ENCODE data around the gene LIN52. TPM values are rescaled to one million over a fixed set of nuclear protein-coding genes. Genes with fewer than 3 reads are reported as not detected.

The LIN52 gene
- polyA plus RNA-seq, 3 donors: 2.9 to 7.2 (median 4.8) TPM

GRCh38 chr14:74133833-74134481 is 49.2 kb downstream of the LIN52 start:
- peak in 2 of 3 donors; percentile 4 to 10 for DNase-seq
- no peaks in the 10 kb centered on the region for H3K9me3 ChIP-seq (replicated peaks in 1 of 2; ENCODE audit: control insufficient read depth in 1 of 2, insufficient read depth in 1 of 2, low read length in 2 of 2)
- Mint-ChIP-seq H3K4me3 (peak overlapping the region in 1 of 2 donors; percentile 46), H3K9me3 (no peaks in the 10 kb centered on the region), H3K27ac (peak overlapping the region in 6 of 7 donors; percentile 46 to 81 (median 66)), H3K27me3 (ENCODE audit: low read depth in 3 of 3) (no peaks in the 10 kb centered on the region), H3K4me1 (peaks cover 39% of the 10 kb centered on the region), H3K36me3 (peaks cover under 1 to 4% of the 10 kb centered on the region in 2 donors)
- intact Hi-C loops (cut with micrococcal nuclease): no loop called here
- no peaks in the 10 kb centered on the region for H3K79me2 ChIP-seq (ENCODE audit: insufficient read depth, low read length)
- no peaks in the 10 kb centered on the region for H4K20me1 ChIP-seq (ENCODE audit: insufficient read depth, low read length)
- peak overlapping the region in 1 of 2 donors; percentile 48 for H3K27ac ChIP-seq (ENCODE audit: low read depth in 1 of 2, low read length in 2 of 2)
- H3K4me1 ChIP-seq (ENCODE audit: control insufficient read depth in 1 of 2, insufficient read depth in 2 of 2, low read length in 2 of 2): peaks cover 37 to 38% of the 10 kb centered on the region in 2 donors
- peaks cover 0 to 3% of the 10 kb centered on the region in 2 donors for H3K36me3 ChIP-seq (replicated peaks in 1 of 2; ENCODE audit: control insufficient read depth in 1 of 2, insufficient read depth in 2 of 2, low read length in 2 of 2)
- peak overlapping the region in 1 of 3 experiments; percentile 24 for H3K4me3 ChIP-seq (replicated peaks in 1 of 3; ENCODE audit: low read depth in 2 of 3, low read length in 3 of 3)
- no CpG with 5 or more reads among the region's 3 CpGs for WGBS (ENCODE audit: insufficient coverage)
- H2AFZ ChIP-seq (ENCODE audit: insufficient read depth, low read depth, low read length, poor library complexity, severe bottlenecking): no peak overlapping the region
- peak overlapping the region; percentile 62 for H3K4me2 ChIP-seq (replicated peaks; ENCODE audit: extremely low read depth, low read length, poor library complexity, severe bottlenecking)
- no peaks in the 10 kb centered on the region for H3K27me3 ChIP-seq (ENCODE audit: control insufficient read depth in 2 of 2, insufficient read depth in 2 of 2, low read length in 2 of 2)
- no peak for TF ChIP-seq CTCF (IDR thresholded peaks at IDR 0.05)
- peak overlapping the region; percentile 1 for H3K9ac ChIP-seq (ENCODE audit: insufficient read depth, low read length, poor library complexity, severe bottlenecking)

GRCh38 chr14:74134484-74134883 is 49.7 kb downstream of the LIN52 start:
- peak overlapping the region in 1 of 3 experiments; percentile 24 for H3K4me3 ChIP-seq (replicated peaks in 1 of 3; ENCODE audit: low read depth in 2 of 3, low read length in 3 of 3)
- Mint-ChIP-seq H3K27me3 (ENCODE audit: low read depth in 3 of 3) (no peaks in the 10 kb centered on the region), H3K27ac (peak overlapping the region in 5 of 7 donors; percentile 49 to 81 (median 69)), H3K9me3 (no peaks in the 10 kb centered on the region), H3K36me3 (peaks cover 3 to 4% of the 10 kb centered on the region in 2 donors), H3K4me3 (peak overlapping the region in 1 of 2 donors; percentile 46), H3K4me1 (peaks cover 39% of the 10 kb centered on the region)
- peak overlapping the region in 1 of 2 donors; percentile 48 for H3K27ac ChIP-seq (ENCODE audit: low read depth in 1 of 2, low read length in 2 of 2)
- H3K27me3 ChIP-seq (ENCODE audit: control insufficient read depth in 2 of 2, insufficient read depth in 2 of 2, low read length in 2 of 2): no peaks in the 10 kb centered on the region
- no peaks in the 10 kb centered on the region for H4K20me1 ChIP-seq (ENCODE audit: insufficient read depth, low read length)
- H3K4me1 ChIP-seq (ENCODE audit: control insufficient read depth in 1 of 2, insufficient read depth in 2 of 2, low read length in 2 of 2): peaks cover 37 to 38% of the 10 kb centered on the region in 2 donors
- peak overlapping the region; percentile 62 for H3K4me2 ChIP-seq (replicated peaks; ENCODE audit: extremely low read depth, low read length, poor library complexity, severe bottlenecking)
- no peak for DNase-seq
- no peak overlapping the region for H3K9ac ChIP-seq (ENCODE audit: insufficient read depth, low read length, poor library complexity, severe bottlenecking)
- H2AFZ ChIP-seq (ENCODE audit: insufficient read depth, low read depth, low read length, poor library complexity, severe bottlenecking): no peak overlapping the region
- no peak for TF ChIP-seq CTCF (IDR thresholded peaks at IDR 0.05)
- H3K9me3 ChIP-seq (replicated peaks in 1 of 2; ENCODE audit: control insufficient read depth in 1 of 2, insufficient read depth in 1 of 2, low read length in 2 of 2): no peaks in the 10 kb centered on the region
- intact Hi-C loops (cut with micrococcal nuclease): no loop called here
- peaks cover 0 to 3% of the 10 kb centered on the region in 2 donors for H3K36me3 ChIP-seq (replicated peaks in 1 of 2; ENCODE audit: control insufficient read depth in 1 of 2, insufficient read depth in 2 of 2, low read length in 2 of 2)
- H3K79me2 ChIP-seq (ENCODE audit: insufficient read depth, low read length): no peaks in the 10 kb centered on the region

Data from CD14-positive monocyte (primary cell).